ENCODE measurements around the gene STRN3. TPM values are rescaled to one million over a fixed set of nuclear protein-coding genes. Genes with fewer than 3 reads are reported as not detected.

Gene STRN3
- total and polyA plus RNA-seq, 2 of the 8 experiments (the other 6 are each of a cell fraction or from before 2014, with no cell fraction given) = 8.7 to 38.1 TPM

- TF ChIP-seq MAX (IDR thresholded peaks at IDR 0.05) (no peak), EGR1 (IDR thresholded peaks at IDR 0.05; ENCODE audit: borderline replicate concordance, low read depth, low read length) (no peak), EZH2 (IDR thresholded peaks at IDR 0.05; ENCODE audit: low read depth, low read length, severe bottlenecking) (no peak), CEBPB (IDR thresholded peaks at IDR 0.05; ENCODE audit: low read depth, low read length) (no peak), ASH2L (IDR thresholded peaks at IDR 0.05; ENCODE audit: low read length) (no peak), NANOG (IDR thresholded peaks at IDR 0.05; ENCODE audit: insufficient read depth, low read depth, low read length, poor library complexity, severe bottlenecking) (no peak), TCF12 (IDR thresholded peaks at IDR 0.05; ENCODE audit: low read depth, low read length) (no peak), GABPA (IDR thresholded peaks at IDR 0.05; ENCODE audit: borderline replicate concordance, insufficient read depth, low read length) (no peak)
- TF ChIP-seq, protein P1, sequence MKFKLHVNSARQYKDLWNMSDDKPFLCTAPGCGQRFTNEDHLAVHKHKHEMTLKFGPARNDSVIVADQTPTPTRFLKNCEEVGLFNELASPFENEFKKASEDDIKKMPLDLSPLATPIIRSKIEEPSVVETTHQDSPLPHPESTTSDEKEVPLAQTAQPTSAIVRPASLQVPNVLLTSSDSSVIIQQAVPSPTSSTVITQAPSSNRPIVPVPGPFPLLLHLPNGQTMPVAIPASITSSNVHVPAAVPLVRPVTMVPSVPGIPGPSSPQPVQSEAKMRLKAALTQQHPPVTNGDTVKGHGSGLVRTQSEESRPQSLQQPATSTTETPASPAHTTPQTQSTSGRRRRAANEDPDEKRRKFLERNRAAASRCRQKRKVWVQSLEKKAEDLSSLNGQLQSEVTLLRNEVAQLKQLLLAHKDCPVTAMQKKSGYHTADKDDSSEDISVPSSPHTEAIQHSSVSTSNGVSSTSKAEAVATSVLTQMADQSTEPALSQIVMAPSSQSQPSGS (IDR thresholded peaks at IDR 0.05; ENCODE audit: low read length) = no peak
Measured at GRCh38 chr14:30999038-30999773, 27.0 kb downstream of the STRN3 start (continued).

All from H1 (cell line).